GM19193 (cell line): Measurements from ENCODE around the gene HK3.

ENCODE experiments used
- POLR2A ChIP-seq: IDR thresholded peaks from 4 replicates; pipeline ENCODE4 v1.6.1; 2011; ENCODE audit not compliant: insufficient read depth, insufficient read length; ENCODE audit errors: extremely low read depth

HK3 gene

GRCh38 chr5:176836811-176837706, 62.1 kb downstream of the HK3 start:
- TF ChIP-seq POLR2A: no peak

- TF ChIP-seq POLR2A: no peak
Measured at GRCh38 chr5:176835918-176836317, 63.2 kb downstream of the HK3 start.

- TF ChIP-seq POLR2A: no peak
Measured at GRCh38 chr5:176833286-176833685, 65.9 kb downstream of the HK3 start.

GRCh38 chr5:176832162-176832561, 67.0 kb downstream of the HK3 start:
- no peak for TF ChIP-seq POLR2A

- TF ChIP-seq POLR2A: no peak
Measured at GRCh38 chr5:176831425-176831824, 67.7 kb downstream of the HK3 start.

- no peak for TF ChIP-seq POLR2A
Measured at GRCh38 chr5:176830995-176831423, 68.1 kb downstream of the HK3 start.
